Tibial nerve (tissue), 4 donors: ENCODE measurements around the gene FAM43A. TPM values are rescaled to one million over a fixed set of nuclear protein-coding genes. Genes with fewer than 3 reads are reported as not detected.

Experiments used
- DNase-seq, 2 donors: peaks; one replicate each; pipeline ENCODE4 v3.0.0-alpha.2; 2019; ENCODE audit warnings: low spot score in 2 of 2
- H3K27ac ChIP-seq, 4 donors: fragments of 200-600 bp; sonication (generic) in 3 of 4; one replicate each; pipeline ENCODE4 v1.5.1; 2017 to 2019; ENCODE audit warnings: mild to moderate bottlenecking in 1 of 4
- H3K27me3 ChIP-seq, 2 donors: fragments of 200-600 bp; sonication (generic) in 1 of 2; one replicate each; pipeline versions ENCODE4 v1.5.1 to v1.6.0; 2017 to 2019
- H3K36me3 ChIP-seq, 3 donors: fragments of 200-600 bp; sonication (generic); one replicate each; pipeline ENCODE4 v1.5.1; 2018 to 2019
- H3K4me1 ChIP-seq, 4 donors: fragments of 200-600 bp; sonication (generic) in 3 of 4; one replicate each; pipeline ENCODE4 v1.5.1; 2017 to 2019
- H3K4me3 ChIP-seq, 4 donors: fragments of 200-600 bp; sonication (generic) in 3 of 4; one replicate each; pipeline ENCODE4 v1.5.1; 2017 to 2019; ENCODE audit warnings: mild to moderate bottlenecking in 1 of 4, moderate library complexity in 1 of 4
- H3K9me3 ChIP-seq, 4 donors: fragments of 200-600 bp; sonication (generic) in 3 of 4; one replicate each; pipeline ENCODE4 v1.5.1; 2017 to 2019
- EP300 ChIP-seq, 2 donors: sonication (generic); formaldehyde crosslinking; IDR thresholded peaks; one replicate each; pipeline ENCODE4 v1.6.1; 2017; ENCODE audit warnings: antibody characterized with exemption in 2 of 2, mild to moderate bottlenecking in 1 of 2
- POLR2A ChIP-seq, 2 donors: fragments of 450-650 bp; IDR thresholded peaks; one replicate each; pipeline ENCODE4 v1.6.1; 2017; ENCODE audit warnings: antibody characterized with exemption in 2 of 2, mild to moderate bottlenecking in 2 of 2, moderate library complexity in 2 of 2
- WGBS, 2 donors: methylation state at CpG; one replicate each; pipeline ENCODE4 v1.1.5; 2018; 5-methylcytosine and 5-hydroxymethylcytosine counted together
- total RNA-seq, 4 donors: library from RNA; depleted of rRNA; stranded (reverse); fragments of >200 nt; gene quantifications; one replicate each; pipeline ENCODE4 v1.1.0, GENCODE V29; 2016
- TF ChIP-seq, protein P1 (sequence below), 5 experiments: fragments of 200-600 bp in 3 of 5; fragments of 450-650 bp in 2 of 5; sonication (generic) in 3 of 5; IDR thresholded peaks; one replicate each; pipeline ENCODE4 v1.5.1; 2016 to 2019; ENCODE audit warnings: antibody characterized with exemption in 5 of 5, mild to moderate bottlenecking in 3 of 5, moderate library complexity in 2 of 5

FAM43A gene
- total RNA-seq, 4 donors from 2014 or later: 19.8 to 47.7 (median 35.8) TPM

DNA sequence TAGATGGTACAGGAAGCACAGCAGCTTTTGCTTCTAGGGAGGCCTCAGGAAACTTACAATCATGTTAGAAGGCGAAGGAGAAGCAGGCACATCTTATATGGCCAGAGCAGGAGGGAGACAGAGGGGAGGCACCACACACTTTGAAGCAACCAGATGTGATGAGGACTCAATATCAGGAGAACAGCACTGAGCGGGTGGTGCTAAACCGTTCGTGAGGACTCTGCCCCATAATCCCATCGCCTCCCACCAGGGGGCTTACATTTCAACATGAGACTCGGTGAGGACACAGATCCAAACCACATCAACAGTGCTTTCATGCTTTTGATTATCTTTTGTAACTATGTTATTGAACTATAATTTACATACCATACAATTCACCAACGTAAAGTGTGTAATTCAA is 44.9 kb upstream of the FAM43A start:
- no peak overlapping the region for H3K4me3 ChIP-seq
- 68 to 71% methylated on average over 7 of the region's 7 CpGs for WGBS, 2 donors
- no peaks in the 10 kb centered on the region for H3K9me3 ChIP-seq
- peaks cover 0 to 75% (median 3%) of the 10 kb centered on the region in 3 donors for H3K36me3 ChIP-seq
- peak overlapping the region in 1 of 4 donors; percentile 5 for H3K27ac ChIP-seq
- TF ChIP-seq EP300 (IDR thresholded peaks at IDR 0.05): no peak
- TF ChIP-seq, protein P1, sequence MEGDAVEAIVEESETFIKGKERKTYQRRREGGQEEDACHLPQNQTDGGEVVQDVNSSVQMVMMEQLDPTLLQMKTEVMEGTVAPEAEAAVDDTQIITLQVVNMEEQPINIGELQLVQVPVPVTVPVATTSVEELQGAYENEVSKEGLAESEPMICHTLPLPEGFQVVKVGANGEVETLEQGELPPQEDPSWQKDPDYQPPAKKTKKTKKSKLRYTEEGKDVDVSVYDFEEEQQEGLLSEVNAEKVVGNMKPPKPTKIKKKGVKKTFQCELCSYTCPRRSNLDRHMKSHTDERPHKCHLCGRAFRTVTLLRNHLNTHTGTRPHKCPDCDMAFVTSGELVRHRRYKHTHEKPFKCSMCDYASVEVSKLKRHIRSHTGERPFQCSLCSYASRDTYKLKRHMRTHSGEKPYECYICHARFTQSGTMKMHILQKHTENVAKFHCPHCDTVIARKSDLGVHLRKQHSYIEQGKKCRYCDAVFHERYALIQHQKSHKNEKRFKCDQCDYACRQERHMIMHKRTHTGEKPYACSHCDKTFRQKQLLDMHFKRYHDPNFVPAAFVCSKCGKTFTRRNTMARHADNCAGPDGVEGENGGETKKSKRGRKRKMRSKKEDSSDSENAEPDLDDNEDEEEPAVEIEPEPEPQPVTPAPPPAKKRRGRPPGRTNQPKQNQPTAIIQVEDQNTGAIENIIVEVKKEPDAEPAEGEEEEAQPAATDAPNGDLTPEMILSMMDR (IDR thresholded peaks at IDR 0.05): peak in 1 of 5 experiments; percentile 4
- no peak for DNase-seq
- no peaks in the 10 kb centered on the region for H3K4me1 ChIP-seq
- no peaks in the 10 kb centered on the region for H3K27me3 ChIP-seq

DNA sequence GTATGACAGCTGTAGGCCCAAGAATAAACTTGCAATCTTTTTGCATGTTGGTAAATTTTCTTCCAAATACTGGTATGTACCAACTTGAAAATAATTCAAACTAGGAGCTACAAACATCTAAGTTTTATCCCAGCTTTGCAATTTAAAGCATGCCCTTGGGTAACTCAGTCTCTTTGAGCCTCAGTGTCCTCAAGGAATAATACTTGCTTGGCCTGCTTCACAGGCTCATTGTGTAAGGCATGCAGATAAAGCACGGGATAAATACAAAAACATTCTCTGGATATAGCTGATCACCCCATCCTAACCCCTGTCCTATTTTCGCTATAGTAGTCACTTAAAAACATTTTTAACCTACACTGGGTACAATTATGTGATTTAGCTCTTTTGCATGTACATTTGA is 42.9 kb upstream of the FAM43A start:
- no peak overlapping the region for H3K4me3 ChIP-seq
- peaks cover 0 to 91% (median 3%) of the 10 kb centered on the region in 3 donors for H3K36me3 ChIP-seq
- no peak for DNase-seq
- no peak overlapping the region for H3K27ac ChIP-seq
- WGBS, 2 donors: 69 to 80% methylated on average over 2 of the region's 2 CpGs
- no peaks in the 10 kb centered on the region for H3K9me3 ChIP-seq
- no peak for TF ChIP-seq POLR2A (IDR thresholded peaks at IDR 0.05)
- no peaks in the 10 kb centered on the region for H3K4me1 ChIP-seq
- no peaks in the 10 kb centered on the region for H3K27me3 ChIP-seq

DNA sequence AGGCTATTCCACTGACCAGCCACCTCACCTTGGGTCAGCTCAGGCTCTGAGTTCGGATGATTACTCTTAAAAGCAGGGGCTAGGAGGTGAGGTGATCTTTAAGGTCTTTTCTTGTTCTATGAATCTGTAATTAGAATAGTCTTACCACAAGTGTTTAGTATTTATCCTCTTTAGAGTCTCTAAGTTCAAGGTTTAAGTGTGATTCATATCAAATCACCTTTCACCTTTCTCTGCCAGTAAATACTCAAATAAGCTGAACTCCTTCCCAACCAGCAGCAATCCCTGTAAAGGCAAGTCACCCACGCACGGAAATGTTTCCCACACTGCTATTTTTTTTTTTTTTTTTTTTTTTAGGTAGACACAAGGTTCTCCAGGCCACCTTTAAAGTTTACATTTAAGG is 37.9 kb upstream of the FAM43A start:
- Histone ChIP-seq H3K4me3 (no peak overlapping the region), H3K9me3 (no peaks in the 10 kb centered on the region), H3K36me3 (peaks cover 0 to 96% (median 26%) of the 10 kb centered on the region in 3 donors), H3K27me3 (no peaks in the 10 kb centered on the region), H3K4me1 (no peaks in the 10 kb centered on the region), H3K27ac (no peak overlapping the region)
- no peak for TF ChIP-seq EP300 (IDR thresholded peaks at IDR 0.05)
- WGBS, 2 donors: 82 to 92% methylated on average over 3 of the region's 3 CpGs
- DNase-seq: no peak

DNA sequence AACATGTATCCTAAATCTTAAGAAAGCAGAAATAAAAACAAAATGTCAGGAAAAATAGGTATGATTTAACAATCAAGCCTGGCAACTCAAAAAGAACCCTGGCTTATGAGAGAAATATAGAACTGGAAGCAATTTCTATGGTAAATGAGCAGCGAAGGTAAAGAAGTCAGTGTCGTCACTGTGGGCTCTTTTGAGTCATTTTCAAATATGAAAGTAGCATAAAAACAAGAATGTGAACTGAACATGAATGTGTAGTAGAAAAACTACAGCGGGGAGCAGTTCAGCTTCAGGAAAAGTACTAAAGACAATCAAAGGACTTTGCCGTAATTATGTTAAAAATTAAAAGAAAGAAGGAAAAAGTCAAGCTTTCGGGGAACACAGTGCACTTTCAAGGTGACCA is 31.2 kb upstream of the FAM43A start:
- DNase-seq: no peak
- no peaks in the 10 kb centered on the region for H3K4me1 ChIP-seq
- H3K4me3 ChIP-seq: no peak overlapping the region
- no peak overlapping the region for H3K27ac ChIP-seq
- H3K36me3 ChIP-seq: peaks cover 0 to 77% (median 35%) of the 10 kb centered on the region in 3 donors
- H3K9me3 ChIP-seq: no peaks in the 10 kb centered on the region
- WGBS, 2 donors: 89 to 90% methylated on average over 5 of the region's 5 CpGs
- TF ChIP-seq POLR2A (IDR thresholded peaks at IDR 0.05) (no peak), EP300 (IDR thresholded peaks at IDR 0.05) (no peak)
- TF ChIP-seq, protein P1 (IDR thresholded peaks at IDR 0.05): no peak
- H3K27me3 ChIP-seq: no peaks in the 10 kb centered on the region

DNA sequence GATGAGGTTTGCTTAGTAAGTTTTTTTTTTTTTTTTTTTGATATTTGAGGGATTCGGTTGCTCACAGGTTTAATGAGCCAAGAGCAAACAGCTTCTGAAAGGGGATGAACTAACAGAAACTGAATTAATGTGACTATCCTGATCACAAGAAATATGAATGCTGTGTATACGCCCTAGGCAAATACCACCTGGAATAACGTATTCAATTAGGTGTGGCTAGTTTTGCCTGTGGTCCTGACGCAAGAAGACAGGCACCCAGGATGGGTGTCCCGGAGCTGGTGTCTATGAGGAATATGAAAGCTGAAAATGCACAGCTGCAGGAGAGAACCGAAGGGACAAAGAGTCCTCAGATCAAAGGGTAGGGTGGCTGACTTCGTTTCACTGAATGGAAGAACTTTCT is 28.2 kb upstream of the FAM43A start:
- 76 to 87% methylated on average over 7 of the region's 7 CpGs for WGBS, 2 donors
- no peak for DNase-seq
- Histone ChIP-seq H3K27ac (peak overlapping the region in 1 of 4 donors; percentile 3), H3K27me3 (no peaks in the 10 kb centered on the region), H3K4me1 (no peaks in the 10 kb centered on the region), H3K36me3 (peaks cover 0 to 74% (median 25%) of the 10 kb centered on the region in 3 donors), H3K9me3 (no peaks in the 10 kb centered on the region), H3K4me3 (no peak overlapping the region)
- no peak for TF ChIP-seq POLR2A (IDR thresholded peaks at IDR 0.05)
- no peak for TF ChIP-seq EP300 (IDR thresholded peaks at IDR 0.05)
- TF ChIP-seq, protein P1 (IDR thresholded peaks at IDR 0.05): no peak

DNA sequence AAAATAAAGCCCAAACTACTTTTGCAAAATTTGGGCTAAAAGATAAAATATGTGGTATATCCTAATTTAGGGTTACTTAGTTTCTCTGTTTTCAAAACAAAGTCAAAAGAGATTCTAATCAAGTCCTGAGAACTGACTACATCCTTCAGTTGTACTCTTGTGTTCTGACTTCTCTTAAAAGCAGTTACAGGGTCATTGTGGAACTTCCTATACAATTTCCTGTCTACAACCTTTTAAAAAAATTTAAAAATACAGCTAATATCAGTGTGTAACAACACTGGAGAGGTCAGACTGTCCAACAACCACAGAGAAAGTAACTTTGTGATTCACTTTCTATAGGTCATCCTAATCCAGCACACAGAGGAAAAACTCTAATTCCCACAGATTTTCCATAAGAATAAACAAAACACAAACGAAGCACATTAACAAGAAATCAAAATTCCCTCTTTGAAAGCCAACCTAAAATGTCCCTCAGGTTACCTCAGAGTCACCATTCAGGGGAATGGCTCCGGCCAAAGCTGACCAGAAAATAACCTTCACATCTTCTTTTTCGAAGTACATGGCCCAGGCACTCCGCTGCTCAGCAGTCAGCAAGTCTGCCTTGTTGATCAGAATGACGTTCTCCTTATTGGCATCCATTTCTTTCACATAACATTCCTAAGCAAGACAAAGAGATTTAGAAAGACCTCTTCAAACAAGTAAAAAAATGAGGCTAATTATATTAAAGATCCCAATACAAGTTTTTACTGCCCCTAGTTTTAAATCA is 27.0 kb upstream of the FAM43A start:
- WGBS, 2 donors: 78 to 79% methylated on average over 5 of the region's 5 CpGs
- no peak for DNase-seq
- Histone ChIP-seq H3K9me3 (no peaks in the 10 kb centered on the region), H3K4me3 (no peak overlapping the region), H3K27ac (no peak overlapping the region), H3K4me1 (no peaks in the 10 kb centered on the region), H3K27me3 (no peaks in the 10 kb centered on the region), H3K36me3 (peaks cover 0 to 73% (median 24%) of the 10 kb centered on the region in 3 donors)
- TF ChIP-seq EP300 (IDR thresholded peaks at IDR 0.05) (no peak), POLR2A (IDR thresholded peaks at IDR 0.05) (no peak)
- TF ChIP-seq, protein P1 (IDR thresholded peaks at IDR 0.05): no peak
